KMS-11 (cell line): ENCODE data around the gene MIEF1.

ENCODE experiments used
- H2AFZ ChIP-seq: fragments of 200-600 bp; sonication (generic); 2 replicates; pipeline ENCODE4 v1.6.1; 2016; ENCODE audit warnings: antibody characterized with exemption, mixed run types, low read depth
- H3K27ac ChIP-seq: fragments of 200-600 bp; sonication (generic); 2 replicates; pipeline ENCODE4 v1.6.1; 2016; ENCODE audit warnings: mild to moderate bottlenecking, mixed run types
- H3K27me3 ChIP-seq: fragments of 200-600 bp; sonication (generic); 2 replicates; pipeline ENCODE4 v1.6.1; 2017; ENCODE audit warnings: mild to moderate bottlenecking, low read depth, mixed run types, moderate library complexity; ENCODE audit not compliant: insufficient read depth
- H3K36me3 ChIP-seq: fragments of 200-600 bp; sonication (generic); 2 replicates; pipeline ENCODE4 v1.6.1; 2017; ENCODE audit warnings: mild to moderate bottlenecking, mixed run types; ENCODE audit not compliant: insufficient read depth
- H3K4me1 ChIP-seq: fragments of 200-600 bp; sonication (generic); 2 replicates; pipeline ENCODE4 v1.6.1; 2016; ENCODE audit warnings: mild to moderate bottlenecking, low read depth, mixed run types; ENCODE audit not compliant: poor library complexity, severe bottlenecking
- H3K4me2 ChIP-seq: fragments of 200-600 bp; sonication (generic); 2 replicates; pipeline ENCODE4 v1.7.0; 2016; ENCODE audit warnings: mild to moderate bottlenecking, mixed run types
- H3K4me3 ChIP-seq: fragments of 200-600 bp; sonication (generic); IDR thresholded peaks from 2 replicates; pipeline ENCODE4 v1.6.1; 2017; ENCODE audit warnings: low read depth, low read length, mixed read lengths; ENCODE audit not compliant: insufficient read depth
- H3K79me2 ChIP-seq: fragments of 200-600 bp; sonication (generic); 2 replicates; pipeline ENCODE4 v1.6.1; 2016; ENCODE audit warnings: low read depth, mixed run types; ENCODE audit not compliant: insufficient read depth
- H3K9ac ChIP-seq: fragments of 200-600 bp; sonication (generic); 2 replicates; pipeline ENCODE4 v1.6.1; 2016; ENCODE audit warnings: mild to moderate bottlenecking, mixed run types
- H4K20me1 ChIP-seq: fragments of 200-600 bp; sonication (generic); 2 replicates; pipeline ENCODE4 v1.6.1; 2016; ENCODE audit warnings: mild to moderate bottlenecking, mixed run types; ENCODE audit not compliant: insufficient read depth
- CTCF ChIP-seq: fragments of 200-600 bp; sonication (generic); conservative IDR thresholded peaks from 2 replicates; pipeline ENCODE4 v1.6.1; 2017; ENCODE audit warnings: low read depth, mild to moderate bottlenecking, antibody characterized with exemption, low read length, moderate library complexity, mixed read lengths

The MIEF1 gene

GRCh38 chr22:39497429-39497828, 4.7 kb upstream of the MIEF1 start:
- no peak overlapping the region for H3K9ac ChIP-seq
- H4K20me1 ChIP-seq, result no peaks in the 10 kb centered on the region
- H3K79me2 ChIP-seq, result peaks cover 3% of the 10 kb centered on the region; the same call in 1 of the 2 replicates
- no peaks in the 10 kb centered on the region for H3K36me3 ChIP-seq
- no peak overlapping the region for H3K4me3 ChIP-seq
- H3K4me1 ChIP-seq, result peaks cover 12% of the 10 kb centered on the region
- no peak overlapping the region for H3K4me2 ChIP-seq
- no peak for TF ChIP-seq CTCF
- no peak overlapping the region for H2AFZ ChIP-seq
- H3K27ac ChIP-seq, result no peak overlapping the region
- H3K27me3 ChIP-seq, result no peaks in the 10 kb centered on the region

GRCh38 chr22:39498368-39498767, 3.7 kb upstream of the MIEF1 start:
- H3K27ac ChIP-seq, result no peak overlapping the region
- H2AFZ ChIP-seq, result no peak overlapping the region
- H3K4me3 ChIP-seq, result no peak overlapping the region
- no peak for TF ChIP-seq CTCF
- H3K36me3 ChIP-seq, result no peaks in the 10 kb centered on the region
- H3K4me2 ChIP-seq, result no peak overlapping the region
- no peaks in the 10 kb centered on the region for H3K27me3 ChIP-seq
- H3K4me1 ChIP-seq, result peaks cover 15% of the 10 kb centered on the region
- H3K9ac ChIP-seq, result no peak overlapping the region
- no peaks in the 10 kb centered on the region for H4K20me1 ChIP-seq
- peaks cover 12% of the 10 kb centered on the region for H3K79me2 ChIP-seq

GRCh38 chr22:39498802-39499201, 3.3 kb upstream of the MIEF1 start:
- Histone ChIP-seq H3K36me3 (no peaks in the 10 kb centered on the region), H3K79me2 (peaks cover 16% of the 10 kb centered on the region), H2AFZ (no peak overlapping the region), H3K27me3 (no peaks in the 10 kb centered on the region), H3K4me2 (no peak overlapping the region), H3K9ac (no peak overlapping the region), H3K4me1 (peaks cover 19% of the 10 kb centered on the region), H4K20me1 (no peaks in the 10 kb centered on the region), H3K4me3 (no peak overlapping the region), H3K27ac (no peak overlapping the region)
- TF ChIP-seq CTCF, result no peak

GRCh38 chr22:39500101-39500500, 2.0 kb upstream of the MIEF1 start:
- Histone ChIP-seq H3K4me2 (no peak overlapping the region), H4K20me1 (no peaks in the 10 kb centered on the region), H3K27me3 (no peaks in the 10 kb centered on the region), H3K36me3 (peaks cover 4% of the 10 kb centered on the region; the same call in 1 of the 2 replicates), H3K9ac (no peak overlapping the region), H3K79me2 (peaks cover 29% of the 10 kb centered on the region), H3K27ac (no peak overlapping the region), H2AFZ (no peak overlapping the region), H3K4me1 (peaks cover 23% of the 10 kb centered on the region), H3K4me3 (no peak overlapping the region)
- TF ChIP-seq CTCF, result no peak
